GM19193 (cell line): Measurements from ENCODE around the gene NT5C1A.

ENCODE experiments used
- POLR2A ChIP-seq: IDR thresholded peaks from 4 replicates; pipeline ENCODE4 v1.6.1; 2011; ENCODE audit not compliant: insufficient read depth, insufficient read length; ENCODE audit errors: extremely low read depth

The NT5C1A gene

DNA sequence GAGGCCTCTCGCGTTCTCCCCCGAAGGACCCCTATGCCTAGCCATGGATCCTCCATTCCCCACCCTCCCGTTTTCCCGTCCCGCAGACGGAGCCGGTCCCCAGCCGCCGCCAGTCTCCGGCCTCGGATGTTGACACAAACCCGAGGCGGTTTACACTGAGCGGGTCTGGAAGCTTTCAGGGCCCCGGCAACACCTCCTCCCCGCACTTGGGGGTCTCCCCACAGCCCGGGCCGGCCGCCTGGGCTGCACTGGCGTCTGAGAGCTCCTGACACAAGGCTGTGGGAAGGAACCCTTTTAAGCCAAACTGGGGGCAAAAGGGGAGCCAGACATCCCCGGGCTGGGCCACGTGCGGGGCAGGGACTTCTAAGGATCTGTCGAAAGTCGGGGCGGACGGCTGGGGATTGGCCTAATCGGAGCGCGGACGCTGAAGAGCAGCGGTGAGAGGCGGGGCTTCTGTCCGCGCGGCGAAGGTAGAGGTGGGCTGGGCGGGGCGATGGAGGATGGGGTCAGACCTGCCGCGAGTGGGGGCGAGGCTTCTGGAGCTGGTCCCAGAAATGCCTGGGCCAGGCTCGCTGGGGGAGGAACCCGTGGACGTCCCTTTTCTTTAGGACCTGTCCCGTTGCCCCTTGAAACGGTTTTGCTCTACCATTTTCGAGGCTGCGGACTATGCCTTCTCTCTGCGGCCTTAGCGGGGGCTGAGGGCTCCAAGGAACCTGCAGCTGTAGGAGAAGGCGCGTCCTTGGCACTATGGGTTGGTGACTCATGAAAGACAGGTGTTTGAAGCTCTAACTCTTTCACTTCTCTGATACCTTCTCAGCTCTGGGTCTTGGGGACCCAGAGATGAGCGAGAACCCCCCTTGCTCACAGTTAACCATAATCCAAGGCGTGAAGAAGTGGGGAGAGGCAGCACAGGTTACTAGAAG is 20.5 kb upstream of the NT5C1A start:
- no peak for TF ChIP-seq POLR2A

DNA sequence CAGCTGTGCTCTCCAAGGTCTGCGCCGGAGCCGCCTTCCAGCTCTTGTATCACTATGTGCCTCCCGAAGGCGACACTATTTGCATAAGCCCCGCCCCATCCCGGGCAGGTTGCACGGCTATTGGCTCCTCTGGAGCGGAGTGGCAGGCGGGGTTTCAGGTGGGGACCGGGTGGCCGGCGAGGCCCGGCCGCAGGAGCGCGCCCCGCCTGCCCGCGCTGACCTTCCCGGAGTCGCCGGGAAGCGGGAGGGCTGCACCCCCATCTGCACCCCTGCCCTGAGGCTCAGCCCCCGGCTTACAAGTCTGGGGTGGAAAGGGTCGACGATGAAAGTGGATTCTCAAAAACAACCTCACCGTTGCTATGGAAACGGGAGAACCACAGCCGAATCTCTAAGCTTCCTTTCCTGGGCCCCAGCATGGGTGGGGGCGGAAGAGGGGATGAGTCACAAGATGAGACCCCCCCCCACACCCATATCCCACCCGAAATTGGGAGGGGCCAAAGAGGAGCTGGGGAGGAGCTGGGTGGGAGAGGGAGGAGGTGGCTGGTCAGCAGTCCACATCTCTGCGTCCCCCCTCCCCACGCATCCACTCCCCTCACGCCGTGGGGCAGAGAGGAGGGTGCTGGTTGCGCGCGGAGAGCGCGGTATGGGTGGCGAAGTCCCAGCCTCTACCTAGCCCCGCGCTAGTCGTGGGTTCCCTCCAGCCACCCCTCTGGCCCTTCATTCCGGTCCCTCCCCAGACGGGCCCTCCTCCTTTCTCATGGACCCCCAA is 19.7 kb upstream of the NT5C1A start, which contains the start of gene HPCAL4:
TSS of gene HPCAL4 (minus strand) at position 51 of the 769 bp plus-strand sequence. CDS start 6,830 bp downstream, outside the sequence.
- TF ChIP-seq POLR2A, result no peak

DNA sequence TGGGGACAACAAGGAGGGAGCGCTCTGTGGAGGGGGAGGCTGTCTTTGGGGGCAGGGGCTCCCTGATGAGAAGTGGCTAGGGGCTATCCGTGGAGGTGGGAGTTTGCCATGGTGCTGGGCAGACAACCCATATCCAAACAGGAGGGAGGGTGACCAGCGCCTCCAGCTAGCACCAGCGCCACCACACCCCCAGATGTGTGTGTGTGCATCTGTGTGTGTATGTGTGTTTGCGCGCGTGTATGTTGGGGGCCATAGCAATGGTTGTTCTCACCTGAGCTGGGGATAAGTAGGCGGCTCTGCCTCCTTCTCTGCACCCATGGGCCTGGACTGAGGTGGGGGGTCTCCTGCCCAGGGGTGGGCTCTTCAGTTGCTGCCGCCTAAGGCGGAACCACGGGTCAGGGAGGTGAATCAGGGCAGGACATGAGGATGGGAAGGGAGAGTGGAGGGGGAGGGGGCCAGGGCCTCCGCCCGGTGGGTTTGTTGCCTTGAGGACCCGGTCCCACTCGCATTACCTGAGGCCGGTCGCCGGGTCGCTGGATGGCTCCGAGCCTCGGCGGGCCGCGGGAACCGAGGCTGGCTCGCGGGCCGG is 19.0 kb upstream of the NT5C1A start:
- no peak for TF ChIP-seq POLR2A

DNA sequence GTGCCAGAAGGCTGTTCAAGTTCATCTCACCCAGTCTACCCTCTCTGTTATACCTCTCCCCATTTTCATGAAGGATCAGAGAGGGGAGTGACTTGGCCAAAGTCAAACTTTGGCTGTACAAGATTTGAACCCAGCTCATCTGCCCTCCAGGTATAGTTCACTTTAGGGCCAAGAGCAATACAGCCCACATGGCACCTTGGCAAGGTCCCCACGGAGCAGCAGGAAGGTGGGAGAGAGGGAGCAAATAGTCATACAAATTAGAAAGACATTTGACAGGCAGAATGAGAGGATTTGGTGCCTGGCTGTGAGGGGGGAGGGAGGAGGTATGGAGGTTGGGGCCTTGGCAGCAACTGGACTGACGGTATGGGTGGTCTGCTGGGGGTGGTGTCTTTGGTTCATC is 18.3 kb upstream of the NT5C1A start:
- TF ChIP-seq POLR2A, result no peak

DNA sequence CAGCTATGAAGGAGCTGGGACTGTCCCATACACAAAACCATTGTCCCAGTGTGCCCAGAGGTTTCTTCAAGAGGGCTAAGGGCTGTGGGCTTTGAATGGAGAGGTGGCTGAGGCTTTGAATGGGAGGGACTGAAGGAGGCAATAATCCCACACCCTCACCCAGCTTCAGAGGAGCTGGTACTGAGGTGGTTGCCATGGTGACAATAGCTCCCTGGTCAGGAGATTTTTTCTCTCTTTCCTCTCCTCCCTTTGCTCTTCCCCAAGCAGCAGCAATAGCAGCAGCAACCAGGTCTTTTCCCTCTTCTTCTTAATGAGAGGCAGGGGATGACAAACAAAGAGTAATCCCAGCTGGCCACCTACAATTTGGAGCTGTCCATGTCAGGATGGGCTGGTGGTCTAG is 17.7 kb upstream of the NT5C1A start:
- no peak for TF ChIP-seq POLR2A

DNA sequence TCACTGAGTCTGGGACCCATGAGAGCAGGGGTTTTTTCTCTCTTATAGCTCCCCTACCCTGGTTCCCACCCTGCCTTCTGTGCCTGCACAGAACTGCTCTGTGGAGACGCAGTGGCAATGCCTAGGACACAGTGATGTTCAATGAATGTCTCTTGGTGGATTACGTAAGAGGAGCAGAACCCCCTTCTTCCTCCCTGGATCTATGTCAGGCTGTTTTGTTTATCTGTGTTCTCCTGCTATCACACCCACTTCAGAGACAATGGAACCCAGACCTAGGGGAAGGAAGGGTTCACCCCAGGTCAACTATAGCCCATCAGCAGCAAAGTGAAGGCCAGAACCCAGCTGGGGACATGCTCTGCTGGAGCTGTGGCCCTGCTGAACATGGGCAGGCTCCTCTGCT is 17.3 kb upstream of the NT5C1A start:
- TF ChIP-seq POLR2A, result no peak

DNA sequence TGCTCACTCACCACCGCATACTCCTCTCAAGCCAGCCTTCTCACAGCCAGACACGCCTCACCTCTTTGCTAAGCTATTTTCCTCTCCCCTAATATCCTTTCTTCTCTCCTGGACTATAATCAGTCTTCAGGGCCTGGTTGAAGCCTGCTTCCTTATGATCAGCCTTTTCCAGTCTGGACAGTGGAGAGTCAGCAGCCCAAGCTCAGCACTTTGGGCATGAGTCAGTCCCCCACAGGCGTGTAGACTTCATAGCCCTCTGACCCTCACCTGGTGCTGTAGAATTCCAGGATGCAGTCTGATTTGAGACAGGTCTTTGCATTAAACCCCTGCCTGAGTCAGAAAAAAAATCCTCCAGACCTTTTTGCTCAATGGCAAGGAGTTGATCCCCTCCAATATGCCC is 16.8 kb upstream of the NT5C1A start:
- no peak for TF ChIP-seq POLR2A

DNA sequence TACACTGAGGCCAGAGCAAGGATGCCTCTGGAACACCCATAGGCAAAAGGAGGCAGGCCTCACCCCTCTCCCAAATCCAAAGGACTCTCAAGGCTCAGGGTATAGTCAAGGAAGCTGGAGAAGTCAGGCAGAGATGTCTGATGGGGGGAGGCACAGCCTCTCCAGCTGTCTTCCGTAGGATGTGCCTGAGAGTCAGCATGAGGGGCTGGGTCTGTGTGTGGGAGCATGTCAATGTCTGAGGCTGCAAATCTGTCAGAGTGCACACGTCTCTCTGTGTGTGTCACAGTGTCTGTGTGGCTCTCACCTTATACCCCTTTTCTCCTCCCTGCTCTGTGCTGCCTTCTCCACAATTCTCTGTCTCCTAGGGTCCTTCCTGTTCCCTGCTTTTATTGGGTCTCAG is 15.3 kb upstream of the NT5C1A start:
- TF ChIP-seq POLR2A, result no peak

DNA sequence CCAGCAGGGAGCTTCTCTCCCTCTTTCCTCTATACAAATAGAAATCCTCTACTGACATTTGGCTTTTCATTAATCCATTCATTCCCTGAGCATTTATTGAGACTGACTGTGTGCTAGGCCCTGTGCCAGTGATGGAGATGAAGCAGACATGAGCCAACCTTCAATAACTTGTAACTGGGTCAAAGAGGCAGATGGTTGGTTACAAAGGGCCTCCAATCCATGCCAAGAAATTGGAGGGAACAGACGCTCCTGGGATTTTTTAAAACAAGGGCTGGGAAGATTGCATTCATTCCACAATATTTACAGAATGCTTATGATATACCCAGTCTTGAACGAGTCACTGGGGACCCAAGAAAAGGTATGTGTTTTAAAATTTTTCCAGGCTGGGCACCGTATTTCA is 13.2 kb upstream of the NT5C1A start:
- TF ChIP-seq POLR2A, result no peak

DNA sequence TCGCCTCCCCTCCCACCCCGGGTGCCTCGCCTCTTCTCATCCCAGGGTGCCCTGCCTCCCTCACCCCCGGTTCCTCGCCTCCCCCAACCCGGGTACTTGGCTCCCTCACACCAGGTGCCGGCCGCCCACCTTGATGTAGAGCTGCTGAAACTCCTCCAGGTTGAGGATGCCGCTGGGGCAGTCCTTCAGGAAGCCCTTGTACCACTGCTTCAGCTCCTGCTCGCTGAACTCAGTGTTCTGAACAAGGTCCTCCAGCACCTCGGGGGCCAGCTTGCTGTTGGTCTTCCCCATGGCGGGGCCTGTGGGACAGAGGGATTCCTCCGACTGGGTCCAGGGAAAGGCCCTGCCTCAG is 12.4 kb upstream of the NT5C1A start:
- TF ChIP-seq POLR2A, result no peak

DNA sequence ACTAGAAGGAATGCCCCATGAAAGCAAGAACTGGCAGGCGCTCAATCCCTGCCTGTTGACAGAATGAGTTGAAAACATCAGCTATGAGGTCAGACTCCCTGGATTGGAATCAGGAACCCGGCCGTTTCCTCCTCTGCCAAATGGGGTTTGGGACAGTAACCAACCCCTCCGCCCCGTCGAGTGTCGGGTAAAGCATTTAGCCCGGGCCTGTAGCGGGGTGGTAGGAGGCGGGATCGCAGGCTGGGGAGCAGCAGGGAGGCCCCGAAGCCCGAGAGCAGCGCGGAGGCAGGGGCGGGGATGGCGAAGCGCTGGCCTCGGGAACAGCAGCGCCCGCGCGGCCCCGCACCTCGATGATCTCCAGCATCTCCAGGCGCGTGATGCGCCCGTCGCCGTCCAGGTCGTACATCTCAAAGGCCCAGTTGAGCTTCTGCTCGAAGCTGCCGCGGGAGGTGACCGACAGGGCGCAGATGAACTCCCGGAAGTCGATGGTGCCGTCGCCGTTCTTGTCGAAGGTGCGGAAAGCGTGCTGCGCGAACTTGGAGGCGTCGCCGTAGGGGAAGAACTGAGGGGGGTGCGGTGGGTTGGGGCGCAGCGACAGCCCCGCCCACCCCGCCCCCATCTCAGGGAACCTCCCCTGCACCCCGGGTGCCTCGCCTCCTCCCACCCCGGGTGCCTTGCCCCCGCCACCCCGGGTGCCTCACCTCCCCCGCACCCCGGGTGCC is 11.8 kb upstream of the NT5C1A start:
- TF ChIP-seq POLR2A, result no peak

DNA sequence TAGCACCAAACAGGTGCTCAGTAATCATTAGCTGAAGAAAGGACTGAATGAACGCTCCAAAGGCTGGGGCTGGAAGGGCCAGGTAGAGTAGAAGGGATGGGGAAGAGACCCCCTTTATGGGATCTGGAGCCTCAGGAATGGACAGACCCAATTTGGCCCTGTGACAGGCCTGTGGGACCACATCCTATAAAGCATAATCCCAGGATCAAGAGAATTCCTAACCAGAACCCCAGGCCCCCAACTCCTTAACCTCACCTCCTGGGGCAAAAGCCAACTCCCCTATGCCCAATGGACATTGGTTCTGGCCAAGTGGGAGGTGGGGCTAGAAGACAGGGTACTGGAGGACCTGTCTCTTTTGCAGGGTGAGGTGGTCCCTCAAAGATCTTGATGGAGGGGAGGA is 10.1 kb upstream of the NT5C1A start:
- no peak for TF ChIP-seq POLR2A

DNA sequence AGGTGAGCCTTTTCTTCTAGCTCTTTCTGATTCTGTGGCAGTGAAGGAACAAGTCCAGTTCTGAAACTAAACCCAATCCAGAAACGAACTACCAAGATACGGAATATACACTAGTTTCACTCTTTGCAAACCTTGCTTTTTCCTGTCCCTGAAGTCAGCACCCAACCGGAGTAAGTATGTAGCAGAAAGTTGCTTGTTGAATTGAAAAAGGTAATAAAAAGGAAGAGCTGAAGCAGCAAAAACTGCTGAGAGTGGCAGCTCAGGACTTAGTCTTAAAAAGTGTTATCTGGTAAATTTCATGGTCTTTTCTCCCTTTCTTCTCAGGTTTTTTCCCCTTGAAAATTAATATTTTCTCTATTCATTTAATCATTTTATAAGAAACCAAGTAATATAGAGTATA is 9.4 kb upstream of the NT5C1A start:
- no peak for TF ChIP-seq POLR2A

DNA sequence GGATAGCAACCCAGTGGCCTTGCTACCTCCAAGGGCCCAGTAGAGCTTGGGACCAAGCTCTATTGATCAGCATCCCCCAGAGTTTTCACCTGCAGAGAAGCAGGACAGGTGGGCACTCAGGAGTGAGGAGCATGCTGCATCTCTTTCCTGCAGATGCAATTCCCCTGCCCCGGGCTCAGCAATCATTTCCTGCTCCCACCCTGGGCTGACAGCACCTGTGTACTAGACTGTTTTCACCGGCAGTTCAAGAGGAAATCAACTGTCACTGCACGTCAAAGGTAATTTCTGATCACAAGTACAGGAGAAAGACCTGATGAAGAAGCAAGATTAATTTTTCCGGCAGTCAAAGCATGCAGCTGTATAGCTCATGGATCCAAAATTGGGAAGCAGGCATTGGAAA is 8.8 kb upstream of the NT5C1A start:
- no peak for TF ChIP-seq POLR2A

DNA sequence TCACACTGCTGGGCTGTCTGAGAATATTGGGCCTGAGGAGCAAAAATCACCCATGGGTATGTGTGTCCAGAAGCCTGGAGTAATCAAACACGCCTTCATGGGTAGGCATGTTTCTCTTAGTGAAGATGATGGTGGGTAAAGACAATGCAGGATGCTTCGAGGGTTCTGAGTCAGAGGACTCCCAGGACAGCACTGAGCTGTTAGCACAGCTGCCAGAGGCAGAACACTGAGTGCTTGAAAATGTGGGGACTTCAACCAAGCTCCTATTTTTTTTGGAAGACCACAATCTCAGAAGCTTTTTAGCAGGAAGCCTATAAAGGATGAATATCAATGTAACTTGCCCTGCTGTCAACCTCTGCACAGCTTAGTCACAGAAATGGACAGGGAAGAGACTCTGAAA is 7.9 kb upstream of the NT5C1A start:
- TF ChIP-seq POLR2A, result no peak
